HepG2 (cell line): ENCODE data around the gene KDM5C. TPM values are rescaled to one million over a fixed set of nuclear protein-coding genes. Genes with fewer than 3 reads are reported as not detected.

ENCODE experiments used
- ATAC-seq: fragments of 200-7000 bp; cut with Tn5 transposase; 3 replicates; pipeline ENCODE4 v1.9.1; 2020; ENCODE audit warnings: mild to moderate bottlenecking, moderate library complexity
- BruUV-seq: library from RNA; stranded (reverse); fragments of 400-500 nt; replicated peaks from 2 replicates; lab custom pipeline; 2021; lab: Mats Ljungman, UMichigan
- CTCF ChIA-PET: fragments of 300-600 bp; formaldehyde crosslinking; extraction: SDS; loops from one replicate; lab custom pipeline; 2021; ENCODE audit warnings: low total read pairs, inconsistent platforms, low intra/inter-chr PET ratio; lab: Yijun Ruan, JAX
- POLR2A ChIA-PET: fragments of 350-600 bp; sonication (Branson Sonifier 250); formaldehyde crosslinking; loops from one replicate; lab custom pipeline; 2020; ENCODE audit warnings: antibody characterized with exemption, inconsistent platforms; lab: Yijun Ruan, JAX
- DNase-seq: peaks from one replicate; pipeline ENCODE4 v3.0.0-alpha.2; 2015; ENCODE audit warnings: low spot score
- FAIRE-seq: peaks from 3 replicates; lab custom pipeline; 2011; peaks lifted over from hg19 to GRCh38; lab: Jason Lieb, UNC
- H2AFZ ChIP-seq: one replicate; pipeline ENCODE4 v1.6.1; 2011; ENCODE audit warnings: low read length, inconsistent platforms
- H3K27ac ChIP-seq: fragments of 300-600 bp; 3 replicates; pipeline ENCODE4 v1.8.0; 2011; ENCODE audit warnings: mixed run types, mild to moderate bottlenecking, mixed read lengths, low read length, inconsistent platforms; ENCODE audit not compliant: insufficient read depth; ENCODE audit errors: extremely low read length
- H3K27me3 ChIP-seq, 2 experiments: fragments of 200-600 bp in 1 of 2; 2 replicates in 1 of 2; 3 replicates in 1 of 2; pipeline versions ENCODE4 v1.6.0 to v1.8.0; 2011; ENCODE audit warnings: low read length in 2 of 2, mild to moderate bottlenecking in 2 of 2, moderate library complexity in 2 of 2, inconsistent platforms in 1 of 2; ENCODE audit not compliant: insufficient read depth in 2 of 2, control insufficient read depth in 1 of 2
- H3K36me3 ChIP-seq, 2 experiments: fragments of 200-600 bp in 1 of 2; replicated peaks in 1 of 2; 2 replicates in 1 of 2; 3 replicates in 1 of 2; pipeline versions ENCODE4 v1.5.1 to v1.8.0; 2011; ENCODE audit warnings: low read length in 2 of 2, inconsistent platforms in 1 of 2; ENCODE audit not compliant: insufficient read depth in 2 of 2, control insufficient read depth in 1 of 2
- H3K4me1 ChIP-seq: 2 replicates; pipeline ENCODE4 v1.5.1; 2012; ENCODE audit warnings: low read length, inconsistent platforms; ENCODE audit not compliant: insufficient read depth
- H3K4me2 ChIP-seq: 2 replicates; pipeline ENCODE4 v1.6.0; 2011; ENCODE audit warnings: low read depth, low read length, inconsistent platforms
- H3K4me3 ChIP-seq, 3 experiments: fragments of 200-600 bp in 1 of 3; sonication (generic), shearing (Covaris generic) in 1 of 3; replicated peaks in 1 of 3; 2 replicates each; pipeline ENCODE4 v1.5.1; 2011 to 2016; ENCODE audit warnings: low read length in 3 of 3, inconsistent platforms in 2 of 3, low read depth in 2 of 3, mild to moderate bottlenecking in 2 of 3, control low read depth in 1 of 3, mixed read lengths in 1 of 3; ENCODE audit not compliant: insufficient read depth in 1 of 3
- H3K79me2 ChIP-seq: one replicate; pipeline ENCODE4 v1.6.1; 2011; ENCODE audit warnings: low read length, inconsistent platforms; ENCODE audit not compliant: insufficient read depth
- H3K9ac ChIP-seq: 2 replicates; pipeline ENCODE4 v1.6.0; 2011; ENCODE audit warnings: mild to moderate bottlenecking, low read depth, low read length, inconsistent platforms; ENCODE audit not compliant: insufficient read depth
- H3K9me3 ChIP-seq: 2 replicates; pipeline ENCODE4 v1.5.1; 2012; ENCODE audit warnings: mild to moderate bottlenecking, low read length
- H4K20me1 ChIP-seq: 2 replicates; pipeline ENCODE4 v1.6.0; 2011; ENCODE audit warnings: inconsistent platforms, mild to moderate bottlenecking, low read length, moderate library complexity; ENCODE audit not compliant: insufficient read depth
- EP300 ChIP-seq, 3 experiments: sonication (generic) in 1 of 3; formaldehyde crosslinking in 1 of 3; IDR thresholded peaks; 2 replicates each; pipeline versions ENCODE4 v1.5.1 to v1.6.1; 2011 to 2020; ENCODE audit warnings: low read depth in 2 of 3, low read length in 2 of 3, borderline replicate concordance in 1 of 3, improper control_type of control experiment in 1 of 3, mild to moderate bottlenecking in 1 of 3, missing genetic modification reagents in 1 of 3, moderate library complexity in 1 of 3
- KDM1A ChIP-seq: IDR thresholded peaks from 2 replicates; pipeline ENCODE4 v1.6.1; 2016; ENCODE audit warnings: missing compliant biosample characterization
- MTERF4 ChIP-seq: sonication (generic); formaldehyde crosslinking; IDR thresholded peaks from 2 replicates; pipeline ENCODE4 v1.8.0; 2023; ENCODE audit warnings: mild to moderate bottlenecking, missing genetic modification reagents
- NFE2 ChIP-seq: sonication (generic); formaldehyde crosslinking; IDR thresholded peaks from 2 replicates; pipeline ENCODE4 v1.4.0; 2020; ENCODE audit warnings: missing genetic modification reagents
- ONECUT2 ChIP-seq: sonication (generic); formaldehyde crosslinking; IDR thresholded peaks from 2 replicates; pipeline ENCODE4 v1.4.0; 2020; ENCODE audit warnings: missing genetic modification reagents
- TAF15 ChIP-seq: fragments of 200-400 bp; formaldehyde crosslinking; IDR thresholded peaks from one replicate; pipeline ENCODE4 v1.6.1; 2018; ENCODE audit warnings: mild to moderate bottlenecking, low read depth, low read length; ENCODE audit not compliant: poor library complexity, severe bottlenecking
- ZNF232 ChIP-seq: sonication (generic); formaldehyde crosslinking; IDR thresholded peaks from 2 replicates; pipeline ENCODE4 v1.4.0; 2020; ENCODE audit warnings: missing genetic modification reagents, borderline replicate concordance
- ZNF3 ChIP-seq: IDR thresholded peaks from 2 replicates; pipeline ENCODE4 v1.7.0; 2017; ENCODE audit warnings: inconsistent platforms
- ZNF362 ChIP-seq: sonication (generic); formaldehyde crosslinking; IDR thresholded peaks from 2 replicates; pipeline ENCODE4 v1.4.0; 2020; ENCODE audit warnings: missing genetic modification reagents, mild to moderate bottlenecking, borderline replicate concordance
- ZNF577 ChIP-seq: sonication (generic); formaldehyde crosslinking; IDR thresholded peaks from 2 replicates; pipeline ENCODE4 v1.4.0; 2020; ENCODE audit warnings: mild to moderate bottlenecking, low read depth, missing genetic modification reagents, borderline replicate concordance
- WGBS: methylation state at CpG from one replicate; pipeline ENCODE4 v1.1.6; 2017; ENCODE audit warnings: low lambda C conversion rate; 5-methylcytosine and 5-hydroxymethylcytosine counted together
- in situ Hi-C: cut with HindIII; loops from 2 replicates; pipeline ENCODE4 v1.10.0; 2017; ENCODE audit warnings: low pct_unique_long_range_greater_than_20kb; ENCODE audit not compliant: extremely low pct_ligation_motif_present
- intact Hi-C: fragments of 100-400 bp; cut with micrococcal nuclease; formaldehyde crosslinking; loops from one replicate; pipeline ENCODE4 v1.10.0; 2022; ENCODE audit not compliant: unreplicated experiment
- polyA plus RNA-seq, 8 experiments: library from polyadenylated mRNA; depleted of rRNA in 3 of 8; stranded (reverse) in 7 of 8; unstranded in 1 of 8; fragments of >200 nt; fragmentation: Illumina TruSeq in 4 of 8; extraction: Trizol in 4 of 8; gene quantifications; 2 replicates each; pipeline versions ENCODE4 v1.2.1 to v1.2.3, GENCODE V29; 2011 to 2016; ENCODE audit warnings: low read depth in 4 of 8, missing spikeins in 1 of 8, mixed read lengths in 1 of 8; ENCODE audit not compliant: insufficient read depth in 1 of 8
- total RNA-seq, 5 experiments: library from RNA; depleted of rRNA; stranded (reverse); fragments of >200 nt; fragmentation: Illumina TruSeq; extraction: Trizol; gene quantifications; 2 replicates each; pipeline ENCODE4 v1.2.3, GENCODE V29; 2016; ENCODE audit warnings: low read depth in 1 of 5

KDM5C gene
- total and polyA plus RNA-seq, 2 of the 13 experiments (the other 11 are each of a cell fraction or from before 2014, with no cell fraction given): 32.5 to 34.0 TPM

- H3K4me1 ChIP-seq: no peaks in the 10 kb centered on the region
- TF ChIP-seq MTERF4 (CRISPR knock-in tag) (no peak), ZNF232 (CRISPR knock-in tag) (no peak), EP300 (IDR thresholded peaks at IDR 0.05; ENCODE audit: low read depth in 2 of 2, low read length in 2 of 2) (no peak), EP300 (CRISPR knock-in tag; IDR thresholded peaks at IDR 0.05; ENCODE audit: borderline replicate concordance) (no peak), ZNF577 (no peak), KDM1A (CRISPR knock-in tag) (no peak), ZNF3 (CRISPR knock-in tag) (no peak), ZNF362 (no peak), NFE2 (CRISPR knock-in tag) (no peak), ONECUT2 (no peak), TAF15 (no peak)
- no peaks in the 10 kb centered on the region for H3K36me3 ChIP-seq
- POLR2A ChIA-PET: no interaction called here
- no peaks in the 10 kb centered on the region for H3K79me2 ChIP-seq
- intact Hi-C loops (no loop called here), in situ Hi-C loops (no loop called here)
- H3K4me2 ChIP-seq: no peak overlapping the region
- CTCF ChIA-PET: no interaction called here
- H4K20me1 ChIP-seq: no peaks in the 10 kb centered on the region
- no TSS peak for BruUV-seq
- DNase-seq (no peak), ATAC-seq (no peak), FAIRE-seq (no peak)
- no peak overlapping the region for H3K9ac ChIP-seq
- H3K27me3 ChIP-seq: no peaks in the 10 kb centered on the region
- H3K4me3 ChIP-seq: no peak overlapping the region
- no peaks in the 10 kb centered on the region for H3K9me3 ChIP-seq
- no peak overlapping the region for H3K27ac ChIP-seq
- 5% methylated on average over 1 of the region's 1 CpG for WGBS
- H2AFZ ChIP-seq: no peak overlapping the region
Observed at GRCh38 chrX:53244610-53245009, 19.6 kb upstream of the KDM5C start.
